ENCODE results near the gene MX1. TPM values are rescaled to one million over a fixed set of nuclear protein-coding genes. Genes with fewer than 3 reads are reported as not detected.
A peak's percentile ranks its signal among the peaks of the same experiment; 100 is the strongest.

Gene MX1
- total and polyA plus RNA-seq, 2 of the 13 experiments (the other 11 are each of a cell fraction or from before 2014, with no cell fraction given): 2.6 to 5.8 TPM

DNA sequence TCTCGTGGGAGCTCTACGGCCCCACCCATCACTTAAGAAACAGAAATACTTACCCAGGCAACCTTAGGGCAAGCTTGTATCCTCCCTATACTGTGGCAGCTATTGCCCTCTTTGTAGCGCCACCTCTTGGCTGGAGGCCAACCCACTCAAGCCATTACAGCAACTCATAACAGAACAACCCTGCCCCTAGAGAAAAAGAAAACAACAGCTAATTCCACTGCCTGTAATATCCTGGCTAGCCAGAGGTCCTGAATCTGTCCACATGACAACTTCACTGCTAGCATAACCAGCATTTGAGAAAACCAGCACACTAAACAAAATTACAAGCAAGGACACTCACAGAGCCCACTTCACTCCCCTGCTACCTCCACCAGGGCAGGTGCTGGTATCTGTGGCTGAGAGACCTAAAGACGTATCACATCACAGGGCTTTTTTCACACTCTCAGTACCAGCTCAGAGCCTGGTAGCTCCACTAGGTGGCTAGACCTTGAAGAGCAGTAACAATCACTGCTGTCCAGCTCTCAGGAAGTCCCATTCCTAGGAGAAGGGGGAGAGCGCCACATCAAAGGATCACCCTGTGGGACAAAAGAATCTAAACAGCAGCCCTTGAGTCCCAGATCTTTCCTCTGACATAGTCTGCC lies 14.5 kb upstream of the MX1 start (continued):
- TF ChIP-seq HMG20A (CRISPR knock-in tag; IDR thresholded peaks at IDR 0.05; ENCODE audit: borderline replicate concordance): no peak
- TF ChIP-seq ISX (CRISPR knock-in tag; conservative IDR thresholded peaks at IDR 0.05): no peak
- no peak for TF ChIP-seq HOXA7 (CRISPR knock-in tag; IDR thresholded peaks at IDR 0.05)
- TF ChIP-seq ZNF382 (CRISPR knock-in tag; IDR thresholded peaks at IDR 0.05; ENCODE audit: borderline replicate concordance): no peak
- TF ChIP-seq RFX5 (IDR thresholded peaks at IDR 0.05; ENCODE audit: low read depth, low read length): no peak
- TF ChIP-seq, protein P1, sequence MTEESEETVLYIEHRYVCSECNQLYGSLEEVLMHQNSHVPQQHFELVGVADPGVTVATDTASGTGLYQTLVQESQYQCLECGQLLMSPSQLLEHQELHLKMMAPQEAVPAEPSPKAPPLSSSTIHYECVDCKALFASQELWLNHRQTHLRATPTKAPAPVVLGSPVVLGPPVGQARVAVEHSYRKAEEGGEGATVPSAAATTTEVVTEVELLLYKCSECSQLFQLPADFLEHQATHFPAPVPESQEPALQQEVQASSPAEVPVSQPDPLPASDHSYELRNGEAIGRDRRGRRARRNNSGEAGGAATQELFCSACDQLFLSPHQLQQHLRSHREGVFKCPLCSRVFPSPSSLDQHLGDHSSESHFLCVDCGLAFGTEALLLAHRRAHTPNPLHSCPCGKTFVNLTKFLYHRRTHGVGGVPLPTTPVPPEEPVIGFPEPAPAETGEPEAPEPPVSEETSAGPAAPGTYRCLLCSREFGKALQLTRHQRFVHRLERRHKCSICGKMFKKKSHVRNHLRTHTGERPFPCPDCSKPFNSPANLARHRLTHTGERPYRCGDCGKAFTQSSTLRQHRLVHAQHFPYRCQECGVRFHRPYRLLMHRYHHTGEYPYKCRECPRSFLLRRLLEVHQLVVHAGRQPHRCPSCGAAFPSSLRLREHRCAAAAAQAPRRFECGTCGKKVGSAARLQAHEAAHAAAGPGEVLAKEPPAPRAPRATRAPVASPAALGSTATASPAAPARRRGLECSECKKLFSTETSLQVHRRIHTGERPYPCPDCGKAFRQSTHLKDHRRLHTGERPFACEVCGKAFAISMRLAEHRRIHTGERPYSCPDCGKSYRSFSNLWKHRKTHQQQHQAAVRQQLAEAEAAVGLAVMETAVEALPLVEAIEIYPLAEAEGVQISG (CRISPR knock-in tag; IDR thresholded peaks at IDR 0.05): peak; percentile 93
- no peak for TF ChIP-seq NFRKB (IDR thresholded peaks at IDR 0.05)
- TF ChIP-seq, protein P2, sequence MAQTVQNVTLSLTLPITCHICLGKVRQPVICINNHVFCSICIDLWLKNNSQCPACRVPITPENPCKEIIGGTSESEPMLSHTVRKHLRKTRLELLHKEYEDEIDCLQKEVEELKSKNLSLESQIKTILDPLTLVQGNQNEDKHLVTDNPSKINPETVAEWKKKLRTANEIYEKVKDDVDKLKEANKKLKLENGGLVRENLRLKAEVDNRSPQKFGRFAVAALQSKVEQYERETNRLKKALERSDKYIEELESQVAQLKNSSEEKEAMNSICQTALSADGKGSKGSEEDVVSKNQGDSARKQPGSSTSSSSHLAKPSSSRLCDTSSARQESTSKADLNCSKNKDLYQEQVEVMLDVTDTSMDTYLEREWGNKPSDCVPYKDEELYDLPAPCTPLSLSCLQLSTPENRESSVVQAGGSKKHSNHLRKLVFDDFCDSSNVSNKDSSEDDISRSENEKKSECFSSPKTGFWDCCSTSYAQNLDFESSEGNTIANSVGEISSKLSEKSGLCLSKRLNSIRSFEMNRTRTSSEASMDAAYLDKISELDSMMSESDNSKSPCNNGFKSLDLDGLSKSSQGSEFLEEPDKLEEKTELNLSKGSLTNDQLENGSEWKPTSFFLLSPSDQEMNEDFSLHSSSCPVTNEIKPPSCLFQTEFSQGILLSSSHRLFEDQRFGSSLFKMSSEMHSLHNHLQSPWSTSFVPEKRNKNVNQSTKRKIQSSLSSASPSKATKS (CRISPR knock-in tag; IDR thresholded peaks at IDR 0.05): no peak
- no peak for TF ChIP-seq RARG (CRISPR knock-in tag; IDR thresholded peaks at IDR 0.05; ENCODE audit: low read depth)
- no peak for TF ChIP-seq PHF5A (CRISPR knock-in tag; IDR thresholded peaks at IDR 0.05; ENCODE audit: low read depth, unreplicated experiment)
- TF ChIP-seq ARHGAP35 (CRISPR knock-in tag; IDR thresholded peaks at IDR 0.05; ENCODE audit: borderline replicate concordance): no peak
- TF ChIP-seq ZNF674 (CRISPR knock-in tag; IDR thresholded peaks at IDR 0.05; ENCODE audit: low read depth): no peak
- TF ChIP-seq ZKSCAN8 (CRISPR knock-in tag; IDR thresholded peaks at IDR 0.05; ENCODE audit: borderline replicate concordance): no peak
- TF ChIP-seq ZNF563 (CRISPR knock-in tag; IDR thresholded peaks at IDR 0.05): no peak
- TF ChIP-seq XBP1 (CRISPR knock-in tag; IDR thresholded peaks at IDR 0.05): no peak
- TF ChIP-seq, protein P3, sequence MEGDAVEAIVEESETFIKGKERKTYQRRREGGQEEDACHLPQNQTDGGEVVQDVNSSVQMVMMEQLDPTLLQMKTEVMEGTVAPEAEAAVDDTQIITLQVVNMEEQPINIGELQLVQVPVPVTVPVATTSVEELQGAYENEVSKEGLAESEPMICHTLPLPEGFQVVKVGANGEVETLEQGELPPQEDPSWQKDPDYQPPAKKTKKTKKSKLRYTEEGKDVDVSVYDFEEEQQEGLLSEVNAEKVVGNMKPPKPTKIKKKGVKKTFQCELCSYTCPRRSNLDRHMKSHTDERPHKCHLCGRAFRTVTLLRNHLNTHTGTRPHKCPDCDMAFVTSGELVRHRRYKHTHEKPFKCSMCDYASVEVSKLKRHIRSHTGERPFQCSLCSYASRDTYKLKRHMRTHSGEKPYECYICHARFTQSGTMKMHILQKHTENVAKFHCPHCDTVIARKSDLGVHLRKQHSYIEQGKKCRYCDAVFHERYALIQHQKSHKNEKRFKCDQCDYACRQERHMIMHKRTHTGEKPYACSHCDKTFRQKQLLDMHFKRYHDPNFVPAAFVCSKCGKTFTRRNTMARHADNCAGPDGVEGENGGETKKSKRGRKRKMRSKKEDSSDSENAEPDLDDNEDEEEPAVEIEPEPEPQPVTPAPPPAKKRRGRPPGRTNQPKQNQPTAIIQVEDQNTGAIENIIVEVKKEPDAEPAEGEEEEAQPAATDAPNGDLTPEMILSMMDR (CRISPR knock-in tag; IDR thresholded peaks at IDR 0.05): peak; percentile 32; the same call in 1 of the 2 replicates
- no peak for TF ChIP-seq ZNF12 (CRISPR knock-in tag; IDR thresholded peaks at IDR 0.05)

All from HepG2 (cell line).